GM12878 (cell line): ENCODE measurements around the gene FADS1. TPM values are rescaled to one million over a fixed set of nuclear protein-coding genes. Genes with fewer than 3 reads are reported as not detected.

Experiments
- ATAC-seq: fragments of 200-7000 bp; cut with Tn5 transposase; 3 replicates; pipeline ENCODE4 v1.9.1; 2020; ENCODE audit warnings: mild to moderate bottlenecking, moderate library complexity
- BruUV-seq: library from RNA; stranded (reverse); fragments of 400-500 nt; replicated peaks from 2 replicates; lab custom pipeline; 2021; lab: Mats Ljungman, UMichigan
- CTCF ChIA-PET: fragments of 300-600 bp; sonication (Branson Sonifier 250); formaldehyde crosslinking; extraction: SDS; loops from one replicate; lab custom pipeline; 2021; ENCODE audit warnings: inconsistent platforms; lab: Yijun Ruan, JAX
- POLR2A ChIA-PET: fragments of 350-600 bp; formaldehyde crosslinking; extraction: SDS; loops from one replicate; lab custom pipeline; 2021; ENCODE audit warnings: inconsistent platforms; lab: Charles Lee
- RAD21 ChIA-PET: fragments of 300-600 bp; sonication (Branson Sonifier 250); formaldehyde crosslinking; loops from one replicate; lab custom pipeline; 2023; ENCODE audit warnings: antibody characterized with exemption; ENCODE audit not compliant: unreplicated experiment; lab: Charles Lee
- SMC1A ChIA-PET: fragments of 300-600 bp; sonication (Branson Sonifier 250); formaldehyde crosslinking; loops from one replicate; lab custom pipeline; 2023; ENCODE audit not compliant: unreplicated experiment, uncharacterized antibody; lab: Charles Lee
- DNase-seq: peaks from one replicate; pipeline ENCODE4 v3.0.0-alpha.2; 2011; ENCODE audit warnings: low read depth, low spot score
- FAIRE-seq: peaks from 3 replicates; lab custom pipeline; 2011; peaks lifted over from hg19 to GRCh38; lab: Jason Lieb, UNC
- H2AFZ ChIP-seq: 2 replicates; pipeline ENCODE4 v1.6.0; 2011; ENCODE audit warnings: low read depth, low read length, control low read depth; ENCODE audit not compliant: control insufficient read depth
- H3K27ac ChIP-seq: 2 replicates; pipeline ENCODE4 v1.5.1; 2011; ENCODE audit warnings: control low read depth; ENCODE audit not compliant: control insufficient read depth, insufficient read depth
- H3K27me3 ChIP-seq, 2 experiments: replicated peaks in 1 of 2; 2 replicates each; pipeline versions ENCODE4 v1.6.0 to v1.6.1; 2011; ENCODE audit warnings: low read length in 1 of 2; ENCODE audit not compliant: control insufficient read depth in 2 of 2, insufficient read depth in 2 of 2
- H3K36me3 ChIP-seq, 2 experiments: 2 replicates each; pipeline ENCODE4 v1.5.1; 2011; ENCODE audit warnings: low read length in 1 of 2; ENCODE audit not compliant: control insufficient read depth in 2 of 2, insufficient read depth in 2 of 2
- H3K4me1 ChIP-seq: 2 replicates; pipeline ENCODE4 v1.6.1; 2011; ENCODE audit warnings: mild to moderate bottlenecking, low read length, moderate library complexity, mixed read lengths; ENCODE audit not compliant: control insufficient read depth, insufficient read depth
- H3K4me2 ChIP-seq: 2 replicates; pipeline ENCODE4 v1.6.0; 2011; ENCODE audit warnings: control low read depth; ENCODE audit not compliant: control insufficient read depth, insufficient read depth
- H3K4me3 ChIP-seq: fragments of 200-600 bp; sonication (generic); 2 replicates; pipeline ENCODE4 v1.5.1; 2016
- H3K79me2 ChIP-seq: 2 replicates; pipeline ENCODE4 v1.6.0; 2011; ENCODE audit warnings: low read length; ENCODE audit not compliant: control insufficient read depth, insufficient read depth
- H3K9ac ChIP-seq: 2 replicates; pipeline ENCODE4 v1.8.0; 2011; ENCODE audit warnings: low read length, control low read depth, mixed read lengths; ENCODE audit not compliant: control insufficient read depth, insufficient read depth
- H3K9me3 ChIP-seq: replicated peaks from 3 replicates; pipeline ENCODE4 v1.5.1; 2011; ENCODE audit warnings: mild to moderate bottlenecking, low read length; ENCODE audit not compliant: control insufficient read depth, insufficient read depth
- H4K20me1 ChIP-seq: 2 replicates; pipeline ENCODE4 v1.6.0; 2011; ENCODE audit not compliant: control insufficient read depth, insufficient read depth
- CREM ChIP-seq: IDR thresholded peaks from 2 replicates; pipeline ENCODE4 v1.6.1; 2014; ENCODE audit warnings: antibody characterized with exemption, low read depth
- GATAD2B ChIP-seq: fragments of 450-650 bp; conservative IDR thresholded peaks from 2 replicates; pipeline ENCODE4 v1.6.1; 2017; ENCODE audit warnings: low read depth, mild to moderate bottlenecking, moderate library complexity
- HDAC2 ChIP-seq: fragments of 200-600 bp; sonication (generic); IDR thresholded peaks from 2 replicates; pipeline ENCODE4 v1.6.1; 2017
- PML ChIP-seq: IDR thresholded peaks from 2 replicates; pipeline ENCODE4 v1.6.1; 2012; ENCODE audit warnings: low read length, inconsistent platforms
- SPI1 ChIP-seq: IDR thresholded peaks from 2 replicates; pipeline ENCODE4 v1.6.1; 2011; ENCODE audit warnings: low read depth, mild to moderate bottlenecking, low read length, moderate library complexity, borderline replicate concordance; ENCODE audit not compliant: insufficient read depth
- TBL1XR1 ChIP-seq: IDR thresholded peaks from 2 replicates; pipeline ENCODE4 v1.6.1; 2012; ENCODE audit warnings: low read depth, low read length, improper control_type of control experiment
- ZNF384 ChIP-seq: IDR thresholded peaks from 2 replicates; pipeline ENCODE4 v1.6.1; 2012; ENCODE audit warnings: low read depth, mild to moderate bottlenecking, low read length, improper control_type of control experiment, borderline replicate concordance
- WGBS: methylation state at CpG from one replicate; pipeline ENCODE4 v1.1.6; 2016; ENCODE audit warnings: low lambda C conversion rate; ENCODE audit not compliant: insufficient replicate concordance, insufficient coverage; ENCODE audit errors: missing lambda C conversion rate; 5-methylcytosine and 5-hydroxymethylcytosine counted together
- in situ Hi-C: fragments of 300-500 bp; cut with MboI; formaldehyde crosslinking; loops from 9 replicates; pipeline ENCODE4 v1.14.3; 2018; ENCODE audit warnings: mixed read lengths
- intact Hi-C: fragments of 100-400 bp; cut with micrococcal nuclease; formaldehyde crosslinking; loops from one replicate; pipeline ENCODE4 v1.14.2; 2022; ENCODE audit not compliant: unreplicated experiment
- polyA plus RNA-seq, 11 experiments: library from polyadenylated mRNA; depleted of rRNA in 4 of 11; unstranded in 6 of 11; stranded (reverse) in 5 of 11; fragments of >200 nt; fragmentation: Nextera tagmentation in 4 of 11; fragmentation: Illumina TruSeq in 1 of 11; extraction: Ambion mirVana in 4 of 11; extraction: Trizol in 1 of 11; gene quantifications; 1 replicate in 1 of 11; 2 replicates in 10 of 11; pipeline versions ENCODE4 v1.2.1 to v1.2.3, GENCODE V29; 2011 to 2016; ENCODE audit warnings: inconsistent platforms in 2 of 11, missing spikeins in 2 of 11, low read depth in 1 of 11
- total RNA-seq, 4 experiments: library from RNA; depleted of rRNA in 3 of 4; stranded (reverse); fragments of >200 nt in 3 of 4; fragmentation: Illumina TruSeq in 1 of 4; extraction: Trizol in 1 of 4; gene quantifications; 2 replicates each; pipeline versions ENCODE4 v1.2.1 to v1.2.3, GENCODE V29; 2013 to 2021
- TF ChIP-seq, protein P1 (sequence below): fragments of 450-650 bp; formaldehyde crosslinking; IDR thresholded peaks from 2 replicates; pipeline ENCODE4 v1.4.0; 2020; ENCODE audit warnings: mild to moderate bottlenecking, moderate library complexity
- TF ChIP-seq, protein P2 (sequence below): fragments of 450-650 bp; IDR thresholded peaks from 2 replicates; pipeline ENCODE4 v1.6.1; 2014; ENCODE audit warnings: mild to moderate bottlenecking

FADS1 gene
- total and polyA plus RNA-seq, 10 of the 15 experiments (the other 5 are each of a cell fraction or from before 2014, with no cell fraction given) = 8.8 to 73.9 (median 39.0) TPM

DNA sequence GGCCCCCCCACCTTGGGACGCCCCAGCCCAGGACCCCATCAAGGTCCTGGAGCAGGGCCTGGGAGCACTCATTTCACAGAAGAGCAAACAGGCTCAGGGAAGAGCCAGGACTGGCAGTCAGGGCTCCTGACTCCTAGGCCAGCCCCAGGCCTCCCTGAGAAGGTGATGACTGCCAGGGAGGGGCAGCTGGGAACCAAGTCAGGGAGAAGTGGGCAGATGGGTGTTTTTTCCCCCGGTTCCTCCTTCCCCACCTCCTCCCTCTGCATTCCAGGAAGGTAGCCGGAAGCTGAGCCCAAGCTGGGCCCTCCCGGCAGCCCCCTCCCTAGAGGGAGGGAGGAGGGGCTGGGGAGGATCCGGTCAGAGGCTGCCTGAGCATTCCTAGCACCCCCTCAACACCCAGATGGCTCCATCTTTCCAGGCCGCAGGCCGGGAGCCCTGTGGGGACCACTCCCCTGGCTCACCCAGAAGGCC is 44.8 kb downstream of the FADS1 start:
- CTCF ChIA-PET = interaction anchor here (0.7 to 1.5 kb wide), 2 partner anchors 23 to 25 kb away, joined by 3 to 4 read pairs; no protein-coding TSS in a partner anchor
- RAD21 ChIA-PET = interaction anchor here (1.2 kb wide), 1 partner anchor 13 kb away, joined by 3 read pairs; no protein-coding TSS in a partner anchor
- Histone ChIP-seq H3K4me2 (no peak overlapping the region), H4K20me1 (no peaks in the 10 kb centered on the region), H3K27me3 (no peaks in the 10 kb centered on the region), H3K9ac (no peak overlapping the region), H3K36me3 (no peaks in the 10 kb centered on the region), H3K27ac (no peak overlapping the region), H3K4me1 (no peaks in the 10 kb centered on the region), H3K79me2 (no peaks in the 10 kb centered on the region), H2AFZ (peak overlapping the region; percentile 62; the same call in 1 of the 2 replicates), H3K4me3 (no peak overlapping the region), H3K9me3 (no peaks in the 10 kb centered on the region)
- FAIRE-seq = no peak
- WGBS = 42% methylated on average over 6 of the region's 7 CpGs
- no peak for ATAC-seq
- intact Hi-C loops = no loop called here
- SMC1A ChIA-PET = no interaction called here
- POLR2A ChIA-PET = interaction anchor here (0.6 kb wide), 1 partner anchor 686 kb away, joined by 4 read pairs; no protein-coding TSS in a partner anchor
- in situ Hi-C loops = no loop called here
- TF ChIP-seq ZNF384 = no peak
- DNase-seq = no peak
- no TSS peak for BruUV-seq

DNA sequence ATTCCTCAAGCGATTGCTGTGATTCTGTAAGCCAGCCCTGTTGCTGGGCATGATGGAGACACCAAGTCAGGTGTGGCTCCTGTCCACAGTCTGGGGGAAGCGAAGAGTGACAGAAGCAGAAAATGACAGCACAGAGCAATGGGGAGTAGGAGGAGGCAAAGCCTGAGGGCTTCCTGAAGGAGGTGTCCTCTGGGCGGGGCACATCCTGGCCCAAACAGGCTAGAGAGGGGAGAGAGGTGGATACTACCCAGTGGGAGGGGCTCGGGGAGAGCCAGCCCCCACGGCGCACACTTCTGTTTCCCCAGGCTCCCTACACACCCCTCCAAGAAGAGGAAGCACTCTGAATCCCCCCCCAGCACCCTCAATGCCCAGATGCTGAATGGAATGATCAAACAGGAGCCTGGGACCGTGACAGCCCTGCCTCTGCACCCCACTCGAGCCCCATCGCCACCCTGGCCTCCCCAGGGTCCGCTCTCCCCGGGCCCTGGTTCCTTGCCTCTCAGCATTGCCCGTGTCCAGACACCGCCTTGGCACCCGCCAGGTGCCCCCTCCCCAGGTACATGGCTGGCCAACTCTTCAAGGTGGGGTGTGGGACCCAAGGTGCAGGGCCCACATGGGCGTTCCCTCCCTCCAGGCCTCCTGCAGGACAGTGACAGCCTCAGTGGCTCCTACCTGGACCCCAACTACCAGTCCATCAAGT is 45.5 kb downstream of the FADS1 start:
- ATAC-seq (peak; percentile 12; the same call in 1 of the 3 replicates), FAIRE-seq (no peak), DNase-seq (no peak)
- no peak overlapping the region for H3K4me3 ChIP-seq
- intact Hi-C loops = no loop called here
- ChIA-PET POLR2A (interaction anchor here (0.6 kb wide), 1 partner anchor 686 kb away, joined by 4 read pairs; no protein-coding TSS in a partner anchor), CTCF (interaction anchor here (1.5 kb wide), 1 partner anchor 23 kb away, joined by 4 read pairs; no protein-coding TSS in a partner anchor)
- no peaks in the 10 kb centered on the region for H3K36me3 ChIP-seq
- no peaks in the 10 kb centered on the region for H3K79me2 ChIP-seq
- no peak overlapping the region for H3K4me2 ChIP-seq
- H4K20me1 ChIP-seq = no peaks in the 10 kb centered on the region
- no peak overlapping the region for H3K27ac ChIP-seq
- no TSS peak for BruUV-seq
- H3K27me3 ChIP-seq = no peaks in the 10 kb centered on the region
- no peaks in the 10 kb centered on the region for H3K4me1 ChIP-seq
- no peak overlapping the region for H3K9ac ChIP-seq
- no peak overlapping the region for H2AFZ ChIP-seq
- H3K9me3 ChIP-seq = no peaks in the 10 kb centered on the region
- TF ChIP-seq GATAD2B = no peak
- TF ChIP-seq HDAC2 = no peak
- no peak for TF ChIP-seq CREM
- TF ChIP-seq, protein P1, sequence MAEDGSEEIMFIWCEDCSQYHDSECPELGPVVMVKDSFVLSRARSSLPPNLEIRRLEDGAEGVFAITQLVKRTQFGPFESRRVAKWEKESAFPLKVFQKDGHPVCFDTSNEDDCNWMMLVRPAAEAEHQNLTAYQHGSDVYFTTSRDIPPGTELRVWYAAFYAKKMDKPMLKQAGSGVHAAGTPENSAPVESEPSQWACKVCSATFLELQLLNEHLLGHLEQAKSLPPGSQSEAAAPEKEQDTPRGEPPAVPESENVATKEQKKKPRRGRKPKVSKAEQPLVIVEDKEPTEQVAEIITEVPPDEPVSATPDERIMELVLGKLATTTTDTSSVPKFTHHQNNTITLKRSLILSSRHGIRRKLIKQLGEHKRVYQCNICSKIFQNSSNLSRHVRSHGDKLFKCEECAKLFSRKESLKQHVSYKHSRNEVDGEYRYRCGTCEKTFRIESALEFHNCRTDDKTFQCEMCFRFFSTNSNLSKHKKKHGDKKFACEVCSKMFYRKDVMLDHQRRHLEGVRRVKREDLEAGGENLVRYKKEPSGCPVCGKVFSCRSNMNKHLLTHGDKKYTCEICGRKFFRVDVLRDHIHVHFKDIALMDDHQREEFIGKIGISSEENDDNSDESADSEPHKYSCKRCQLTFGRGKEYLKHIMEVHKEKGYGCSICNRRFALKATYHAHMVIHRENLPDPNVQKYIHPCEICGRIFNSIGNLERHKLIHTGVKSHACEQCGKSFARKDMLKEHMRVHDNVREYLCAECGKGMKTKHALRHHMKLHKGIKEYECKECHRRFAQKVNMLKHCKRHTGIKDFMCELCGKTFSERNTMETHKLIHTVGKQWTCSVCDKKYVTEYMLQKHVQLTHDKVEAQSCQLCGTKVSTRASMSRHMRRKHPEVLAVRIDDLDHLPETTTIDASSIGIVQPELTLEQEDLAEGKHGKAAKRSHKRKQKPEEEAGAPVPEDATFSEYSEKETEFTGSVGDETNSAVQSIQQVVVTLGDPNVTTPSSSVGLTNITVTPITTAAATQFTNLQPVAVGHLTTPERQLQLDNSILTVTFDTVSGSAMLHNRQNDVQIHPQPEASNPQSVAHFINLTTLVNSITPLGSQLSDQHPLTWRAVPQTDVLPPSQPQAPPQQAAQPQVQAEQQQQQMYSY = no peak
- TF ChIP-seq, protein P2, sequence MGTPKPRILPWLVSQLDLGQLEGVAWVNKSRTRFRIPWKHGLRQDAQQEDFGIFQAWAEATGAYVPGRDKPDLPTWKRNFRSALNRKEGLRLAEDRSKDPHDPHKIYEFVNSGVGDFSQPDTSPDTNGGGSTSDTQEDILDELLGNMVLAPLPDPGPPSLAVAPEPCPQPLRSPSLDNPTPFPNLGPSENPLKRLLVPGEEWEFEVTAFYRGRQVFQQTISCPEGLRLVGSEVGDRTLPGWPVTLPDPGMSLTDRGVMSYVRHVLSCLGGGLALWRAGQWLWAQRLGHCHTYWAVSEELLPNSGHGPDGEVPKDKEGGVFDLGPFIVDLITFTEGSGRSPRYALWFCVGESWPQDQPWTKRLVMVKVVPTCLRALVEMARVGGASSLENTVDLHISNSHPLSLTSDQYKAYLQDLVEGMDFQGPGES = no peak
- no peak for TF ChIP-seq PML
- no peak for TF ChIP-seq TBL1XR1
- TF ChIP-seq SPI1 = no peak
- TF ChIP-seq, all 136 proteins: peak for 0
- SMC1A ChIA-PET = no interaction called here
- RAD21 ChIA-PET = no interaction called here
- in situ Hi-C loops = no loop called here
- 53% methylated on average over 15 of the region's 15 CpGs for WGBS
